Measurements from ENCODE around the gene DENND2C. TPM values are rescaled to one million over a fixed set of nuclear protein-coding genes. Genes with fewer than 3 reads are reported as not detected.
A peak's percentile ranks its signal among the peaks of the same experiment; 100 is the strongest.

DENND2C gene, protein sequence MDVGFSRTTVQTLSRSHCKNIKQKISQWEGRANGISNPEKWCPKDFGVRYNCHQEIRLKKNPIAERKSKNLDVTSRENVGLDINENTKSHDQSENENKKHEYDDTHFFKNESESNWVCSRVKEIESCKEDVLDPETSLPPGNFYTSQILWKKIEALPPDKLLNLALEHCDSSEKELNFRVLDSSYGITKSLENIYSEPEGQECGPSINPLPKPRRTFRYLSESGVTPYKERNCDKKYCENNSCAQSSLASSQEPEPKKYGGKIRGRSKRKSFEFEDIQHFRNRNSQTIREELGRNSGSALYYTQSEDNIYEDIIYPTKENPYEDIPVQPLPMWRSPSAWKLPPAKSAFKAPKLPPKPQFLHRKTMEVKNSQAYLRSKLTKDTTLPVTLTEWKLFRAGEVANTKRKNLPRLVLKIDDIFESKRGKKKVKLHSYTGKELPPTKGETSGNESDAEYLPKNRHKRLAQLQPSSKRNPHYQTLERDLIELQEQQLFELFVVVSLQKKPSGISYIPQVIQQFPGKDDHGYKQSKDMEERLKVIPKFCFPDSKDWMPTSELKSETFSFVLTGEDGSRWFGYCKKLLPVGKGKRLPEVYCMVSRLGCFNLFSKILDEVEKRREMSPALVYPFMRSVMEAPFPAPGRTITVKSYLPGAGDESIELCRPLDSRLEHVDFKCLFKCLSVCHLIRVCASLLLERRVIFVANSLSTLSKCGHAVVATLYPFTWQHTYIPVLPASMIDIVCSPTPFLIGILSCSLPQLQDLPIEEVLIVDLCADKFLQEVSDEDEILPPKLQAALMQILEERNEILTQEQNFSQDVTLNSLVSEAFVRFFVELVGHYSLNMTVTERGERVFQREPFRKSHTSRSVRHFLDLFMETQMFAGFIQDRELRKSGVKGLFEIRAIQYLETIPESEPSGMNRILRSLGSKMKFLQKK
- 3.7 TPM for total RNA-seq
- long read RNA-seq, partial matches to known transcripts: 1 of 3 reads
- long read RNA-seq, other reads (novel, unspliced or antisense): 2 of 3 reads

DNA sequence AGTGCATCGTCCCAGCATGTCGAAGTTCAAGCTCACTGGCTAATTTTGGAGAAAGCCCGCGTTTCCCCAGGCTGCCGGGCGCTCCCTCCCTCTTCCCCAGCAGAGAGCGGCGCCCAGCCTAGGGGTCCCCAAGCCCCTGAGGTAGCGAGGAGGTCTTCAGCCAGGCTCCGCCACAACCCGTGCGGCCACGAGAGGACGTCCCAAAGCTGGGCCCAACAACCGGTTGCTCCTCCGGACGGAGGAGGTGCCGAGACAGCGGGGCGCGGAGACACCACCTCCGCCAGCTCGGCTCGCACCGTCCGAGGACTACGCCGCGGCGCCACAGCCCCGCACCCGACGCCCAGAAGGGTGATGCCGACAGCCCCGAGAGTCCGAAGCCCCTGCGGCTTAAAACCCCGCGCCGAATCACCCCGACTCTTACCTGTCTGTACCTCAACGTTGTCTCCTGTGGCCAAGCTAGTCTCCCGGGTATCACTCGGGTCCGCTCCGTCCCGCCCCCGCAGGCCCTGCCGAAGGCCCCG lies at the start of gene DENND2C:
Gene DENND2C (minus strand): TSS at position 488 of the 521 bp plus-strand sequence. CDS start 44,065 bp downstream, outside the sequence.
- DNase-seq (ENCODE audit: low spot score): no peak
- intact Hi-C loops (cut with DNase I): loop anchor here (2.0 to 10.0 kb wide), 3 partner anchors 47 to 325 kb away; partner anchors contain the start of genes NRAS and TRIM33

DNA sequence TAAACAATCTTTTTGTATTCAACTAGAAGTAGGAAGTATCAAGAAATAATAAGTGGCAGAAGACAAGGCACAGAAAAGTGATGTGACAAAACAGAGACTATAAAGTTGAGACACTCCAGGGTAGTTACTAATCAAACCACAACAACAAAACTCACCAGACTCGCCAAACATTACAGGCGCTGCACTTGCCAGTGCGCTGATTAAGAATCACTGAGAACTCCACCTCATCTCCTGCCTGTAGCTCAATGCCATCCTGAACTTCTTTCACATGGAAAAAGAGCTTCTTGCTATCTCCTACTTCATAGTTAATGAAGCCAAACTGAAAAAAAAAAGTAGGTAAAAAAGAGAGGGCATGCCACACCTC lies 49.6 kb upstream of the DENND2C start:
- intact Hi-C loops (cut with DNase I): no loop called here
- DNase-seq (ENCODE audit: low spot score): no peak

DNA sequence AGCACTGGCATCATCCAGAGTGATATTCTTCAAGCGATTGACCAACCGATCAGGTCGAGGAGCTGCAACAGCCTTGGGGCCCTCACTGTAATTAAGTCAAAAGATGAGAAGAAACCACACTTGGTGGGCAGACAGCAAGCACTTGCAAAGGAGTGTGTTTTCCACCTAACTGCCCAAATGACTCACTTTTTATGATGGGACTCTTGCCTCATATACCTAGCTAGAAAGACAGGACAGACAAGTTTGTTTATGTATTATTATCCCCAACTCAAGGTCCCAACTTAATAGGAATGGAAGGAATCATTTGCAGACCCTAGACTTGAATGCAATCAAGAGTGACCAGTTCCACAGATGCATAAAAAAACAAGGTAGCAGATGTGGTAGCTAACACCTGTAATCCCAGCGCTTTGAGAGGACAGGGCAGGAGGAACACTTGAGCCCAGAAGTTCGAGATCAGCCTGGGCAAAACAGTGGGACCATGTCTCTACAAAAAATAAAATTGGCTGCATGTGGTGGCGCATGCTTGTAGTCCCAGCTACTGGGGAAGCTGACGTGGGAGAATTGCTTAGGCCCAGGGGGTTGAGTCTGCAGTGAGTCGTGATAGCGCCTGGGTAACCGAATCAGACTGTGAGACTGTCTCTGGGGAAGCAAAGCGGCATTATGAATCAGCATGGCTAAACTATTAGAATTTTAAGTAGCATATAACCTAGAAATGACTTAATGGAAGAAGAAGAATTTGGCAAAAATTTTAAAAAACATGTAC lies 49.0 kb upstream of the DENND2C start:
- DNase-seq (ENCODE audit: low spot score): no peak
- intact Hi-C loops (cut with DNase I): no loop called here

DNA sequence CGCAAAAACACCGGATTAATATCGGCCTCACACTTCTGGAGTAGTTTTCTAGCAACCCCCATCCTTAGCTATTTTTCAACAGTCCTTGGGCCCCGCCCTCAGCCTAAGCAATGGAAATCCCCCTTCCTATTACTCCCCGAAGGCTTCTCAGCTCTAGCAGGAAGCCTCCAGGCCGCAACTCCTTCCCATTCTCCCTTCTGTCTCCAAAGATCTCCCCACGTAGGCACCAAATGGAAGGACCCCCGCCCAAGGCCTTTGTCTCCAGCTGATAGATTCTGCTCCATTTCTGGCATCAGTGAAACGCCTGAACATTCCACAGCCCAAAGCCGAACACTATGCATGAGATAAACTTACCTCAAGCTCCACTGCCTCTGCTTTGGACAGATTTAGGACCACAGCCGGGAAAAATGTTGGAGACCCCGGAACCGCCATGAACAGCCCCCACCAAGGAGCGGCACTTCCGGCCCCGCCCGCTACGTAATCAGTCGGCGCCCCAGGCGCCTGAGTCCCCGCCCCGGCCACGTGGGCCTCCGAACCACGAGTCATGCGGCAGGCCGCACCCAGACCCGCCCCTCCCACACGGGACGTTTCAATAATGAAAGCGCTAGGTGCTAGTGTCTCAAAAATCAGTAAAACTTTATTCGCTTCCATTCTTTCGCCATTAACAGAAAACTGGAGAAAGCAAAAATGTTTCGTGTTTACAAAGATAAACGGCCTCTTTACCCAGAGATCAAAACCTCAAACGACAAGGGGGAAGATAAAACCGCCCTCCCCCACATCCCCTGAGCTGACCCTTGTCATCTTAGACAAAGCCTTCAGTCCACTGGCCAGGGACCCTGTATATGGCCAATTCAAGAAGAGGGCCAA lies 46.7 kb upstream of the DENND2C start, which contains the start of gene NRAS:
Gene NRAS (minus strand): TSS at position 468 of the 867 bp plus-strand sequence. CDS start 611 bp downstream, outside the sequence.
- intact Hi-C loops (cut with DNase I): loop anchor here (1.0 to 2.0 kb wide), 4 partner anchors 40 to 135 kb away; partner anchors contain the start of genes BCAS2, CSDE1 and SIKE1
- peak; percentile 97 for DNase-seq (ENCODE audit: low spot score)

DNA sequence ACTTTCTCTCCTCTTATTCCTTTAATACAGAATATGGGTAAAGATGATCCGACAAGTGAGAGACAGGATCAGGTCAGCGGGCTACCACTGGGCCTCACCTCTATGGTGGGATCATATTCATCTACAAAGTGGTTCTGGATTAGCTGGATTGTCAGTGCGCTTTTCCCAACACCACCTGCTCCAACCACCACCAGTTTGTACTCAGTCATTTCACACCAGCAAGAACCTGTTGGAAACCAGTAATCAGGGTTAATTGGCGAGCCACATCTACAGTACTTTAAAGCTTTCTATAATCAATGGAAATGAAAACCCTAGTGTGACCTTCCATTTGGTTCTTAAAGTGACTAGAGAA lies 46.1 kb upstream of the DENND2C start:
- intact Hi-C loops (cut with DNase I): loop anchor here (1.0 to 2.0 kb wide), 4 partner anchors 41 to 135 kb away; partner anchors contain the start of genes BCAS2, CSDE1 and SIKE1

DNA sequence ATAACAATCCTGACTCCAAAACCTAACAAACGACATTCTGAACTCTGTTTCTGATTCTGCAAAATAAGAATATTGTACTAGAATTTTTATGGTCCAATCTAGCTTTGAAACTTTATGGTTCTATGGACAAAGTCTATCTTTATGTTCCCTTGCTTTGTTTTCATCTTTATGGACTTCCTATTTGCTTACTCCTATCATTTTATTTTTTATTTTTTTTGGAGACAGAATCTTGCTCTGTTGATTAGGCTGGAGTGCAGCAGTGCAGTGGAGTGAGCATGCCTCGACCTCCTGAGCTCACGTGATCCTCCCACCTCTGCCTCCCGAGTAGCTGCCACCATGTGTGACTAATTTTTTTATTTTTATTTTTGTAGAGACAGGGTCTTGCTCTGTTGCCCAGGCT lies 43.1 kb upstream of the DENND2C start:
- intact Hi-C loops (cut with DNase I): no loop called here

More for the DNA sequence above, 46.1 kb upstream of the DENND2C start:
- no peak for DNase-seq (ENCODE audit: low spot score)

DNA sequence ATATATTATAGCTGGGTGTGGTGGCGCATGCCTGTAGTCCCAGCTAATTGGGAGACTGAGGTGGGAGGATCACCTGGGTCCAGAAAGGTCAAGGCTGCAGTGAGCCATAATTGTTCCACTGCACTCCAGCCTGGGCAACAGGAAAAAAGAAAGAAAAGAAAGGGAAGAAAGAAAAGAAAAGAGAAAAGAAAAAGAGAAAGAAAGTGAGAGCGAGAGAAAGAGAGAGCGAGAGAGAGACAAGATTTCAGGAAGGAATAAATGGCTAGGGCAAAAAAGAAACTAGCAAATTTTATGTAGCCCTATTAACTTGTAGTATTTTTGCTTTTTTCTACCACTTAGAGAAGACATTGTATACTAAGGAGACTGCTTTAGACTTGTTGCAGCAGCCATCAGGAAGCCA lies 40.5 kb upstream of the DENND2C start:
- no peak for DNase-seq (ENCODE audit: low spot score)
- intact Hi-C loops (cut with DNase I): no loop called here

More for the DNA sequence above, 43.1 kb upstream of the DENND2C start:
- DNase-seq (ENCODE audit: low spot score): no peak

DNA sequence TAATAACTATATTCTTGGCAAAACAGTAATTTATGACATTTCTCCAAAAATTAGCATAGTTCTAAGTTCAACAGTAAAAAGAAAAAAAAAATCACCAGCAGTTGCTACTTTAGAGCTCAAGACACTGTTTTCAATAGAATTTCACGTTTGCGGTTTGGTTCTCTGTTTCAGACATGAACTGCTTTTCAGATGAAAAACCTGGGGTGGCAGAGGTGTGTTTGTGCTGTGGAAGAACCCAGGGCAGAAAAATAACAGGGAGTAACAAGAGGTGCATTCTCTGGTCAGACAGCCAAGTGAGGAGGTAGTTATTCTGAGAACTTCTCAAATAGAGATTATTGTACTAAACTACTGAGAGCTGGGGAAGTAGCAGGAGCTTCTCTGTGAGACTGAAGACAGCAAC lies 37.8 kb upstream of the DENND2C start:
- no peak for DNase-seq (ENCODE audit: low spot score)
- intact Hi-C loops (cut with DNase I): no loop called here

DNA sequence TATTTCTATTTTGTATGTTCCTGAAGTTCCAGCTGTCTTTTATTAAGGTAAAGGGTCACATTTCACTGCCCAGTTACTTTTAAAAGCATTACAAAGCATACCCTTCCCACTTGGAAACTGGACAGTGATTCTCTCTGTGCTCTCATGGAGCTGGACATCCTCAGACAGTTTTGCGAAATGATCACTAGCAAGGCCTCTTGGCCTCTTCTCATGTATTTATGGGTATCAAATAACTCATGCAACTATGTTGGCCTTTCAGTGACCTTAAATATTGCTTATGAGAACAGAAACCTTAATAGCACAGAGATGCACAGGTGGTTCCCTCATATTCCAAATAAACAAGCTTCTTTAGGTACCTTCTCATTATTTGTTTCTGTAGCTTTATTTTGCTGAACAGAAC lies 33.4 kb upstream of the DENND2C start:
- DNase-seq (ENCODE audit: low spot score): no peak
- intact Hi-C loops (cut with DNase I): no loop called here

DNA sequence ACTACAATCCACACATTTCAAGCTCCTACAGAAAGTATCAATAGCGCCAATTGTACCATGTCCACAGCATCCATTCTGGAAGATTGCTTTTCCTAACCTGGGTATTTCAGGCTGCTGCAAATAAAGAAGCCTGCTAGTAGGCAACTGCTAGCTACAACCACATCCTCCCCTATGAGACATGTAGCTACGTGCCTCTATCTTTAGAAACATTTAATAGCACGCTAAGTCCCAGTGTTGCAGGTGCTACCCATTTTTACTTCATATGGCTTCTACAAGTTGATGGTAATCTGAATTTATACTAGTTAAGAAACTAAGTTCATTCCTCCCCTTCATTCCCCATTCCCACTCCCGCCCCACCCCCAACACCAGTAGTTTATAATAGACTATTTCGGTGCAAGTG lies 32.9 kb upstream of the DENND2C start:
- intact Hi-C loops (cut with DNase I): no loop called here
- no peak for DNase-seq (ENCODE audit: low spot score)

DNA sequence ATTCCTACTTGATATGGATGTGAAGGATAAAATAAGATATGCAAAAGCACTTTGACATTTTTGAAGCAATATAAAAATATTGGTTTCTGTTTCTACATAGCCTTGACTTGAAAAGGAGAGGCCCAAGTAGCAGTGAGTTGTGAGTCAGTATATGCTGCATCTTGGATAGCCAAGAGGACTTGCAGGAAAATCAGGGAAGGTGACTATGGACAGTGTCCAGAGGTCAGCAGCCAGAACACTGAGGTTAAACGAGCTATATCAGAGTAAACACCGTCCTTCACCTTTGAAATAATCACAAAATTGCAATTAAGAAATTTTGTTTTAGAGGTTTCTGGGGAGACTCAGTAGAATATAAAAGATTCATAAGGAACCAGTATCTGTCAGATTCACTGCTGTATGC lies 32.1 kb upstream of the DENND2C start:
- DNase-seq (ENCODE audit: low spot score): no peak
- intact Hi-C loops (cut with DNase I): no loop called here

DNA sequence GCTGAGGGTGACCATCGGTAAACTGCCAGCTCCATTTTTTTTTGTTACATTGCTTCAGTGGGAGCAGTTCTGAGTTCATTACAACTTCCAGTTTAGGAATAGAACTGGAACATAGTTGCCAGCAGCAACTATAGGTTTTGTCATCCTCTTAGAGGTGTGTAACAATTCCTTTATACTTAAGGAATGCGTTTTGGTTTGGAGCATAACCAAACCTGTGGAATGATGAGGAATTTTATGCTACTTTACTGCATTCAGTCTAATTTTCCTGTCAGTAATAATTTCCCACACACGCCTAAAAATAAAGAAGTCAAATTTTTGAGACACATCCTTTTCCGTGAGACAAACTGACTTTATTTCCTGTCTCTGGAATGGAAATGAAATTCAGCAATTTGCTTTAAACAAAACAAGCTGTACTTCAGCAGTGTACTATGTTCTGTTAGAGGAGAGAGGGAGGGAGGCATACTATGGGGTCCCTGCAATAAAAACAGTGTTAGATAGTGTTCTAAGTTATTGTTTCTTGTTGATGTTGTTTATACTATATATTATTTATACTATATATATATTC lies 30.3 kb upstream of the DENND2C start:
- intact Hi-C loops (cut with DNase I): no loop called here
- no peak for DNase-seq (ENCODE audit: low spot score)

DNA sequence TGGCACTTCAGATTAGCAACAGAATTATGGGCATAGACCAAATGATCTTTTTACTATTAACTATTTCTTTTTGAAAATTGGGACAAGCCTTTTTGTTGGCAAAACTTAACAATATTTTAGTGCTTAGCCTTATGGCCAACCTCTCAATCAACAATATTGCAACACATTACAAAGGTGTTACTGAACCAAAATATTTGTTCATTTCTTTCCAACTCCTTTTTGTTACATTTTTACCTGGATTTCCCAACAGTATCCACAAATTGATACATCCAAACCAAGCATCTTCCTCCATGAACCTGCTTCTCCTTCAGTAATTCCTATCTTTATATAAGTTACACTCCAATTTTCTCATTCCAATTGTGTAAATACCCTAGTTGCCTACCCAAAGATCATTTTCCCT lies 27.0 kb upstream of the DENND2C start:
- DNase-seq (ENCODE audit: low spot score): no peak
- intact Hi-C loops (cut with DNase I): no loop called here

DNA sequence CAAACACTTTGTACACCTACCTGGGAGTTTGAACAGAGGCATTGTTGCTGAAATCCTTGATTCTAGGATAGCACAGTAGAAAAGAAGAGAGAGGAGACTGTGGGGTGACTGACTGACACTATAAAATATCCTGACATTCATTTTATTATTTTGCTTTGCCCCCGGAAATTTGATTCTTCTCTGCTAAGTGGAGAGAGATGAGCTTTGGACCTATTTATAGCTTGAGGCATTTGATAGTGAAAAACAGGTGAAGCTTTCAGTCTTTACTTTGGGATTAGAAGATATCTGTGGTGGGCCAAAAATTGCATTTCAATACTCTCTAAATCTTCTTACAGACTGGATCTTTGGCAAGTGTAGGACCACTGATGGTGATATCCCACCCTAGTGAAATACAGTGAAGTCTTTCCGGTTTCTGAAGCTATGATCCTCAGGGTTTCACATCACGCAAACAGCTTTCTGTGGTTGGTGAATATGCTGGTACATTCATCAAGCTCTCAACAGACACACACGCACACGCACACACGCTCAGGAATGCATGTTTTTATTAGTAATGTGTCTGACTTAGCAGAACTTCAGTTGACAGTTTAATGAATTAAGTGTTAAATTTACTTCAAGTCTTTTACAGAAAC lies 25.7 kb upstream of the DENND2C start, which contains the start of gene AMPD1:
Gene AMPD1 (minus strand): TSS at position 117 of the 629 bp plus-strand sequence. CDS start 75 bp downstream, at position 42.
- intact Hi-C loops (cut with DNase I): no loop called here
- DNase-seq (ENCODE audit: low spot score): no peak

DNA sequence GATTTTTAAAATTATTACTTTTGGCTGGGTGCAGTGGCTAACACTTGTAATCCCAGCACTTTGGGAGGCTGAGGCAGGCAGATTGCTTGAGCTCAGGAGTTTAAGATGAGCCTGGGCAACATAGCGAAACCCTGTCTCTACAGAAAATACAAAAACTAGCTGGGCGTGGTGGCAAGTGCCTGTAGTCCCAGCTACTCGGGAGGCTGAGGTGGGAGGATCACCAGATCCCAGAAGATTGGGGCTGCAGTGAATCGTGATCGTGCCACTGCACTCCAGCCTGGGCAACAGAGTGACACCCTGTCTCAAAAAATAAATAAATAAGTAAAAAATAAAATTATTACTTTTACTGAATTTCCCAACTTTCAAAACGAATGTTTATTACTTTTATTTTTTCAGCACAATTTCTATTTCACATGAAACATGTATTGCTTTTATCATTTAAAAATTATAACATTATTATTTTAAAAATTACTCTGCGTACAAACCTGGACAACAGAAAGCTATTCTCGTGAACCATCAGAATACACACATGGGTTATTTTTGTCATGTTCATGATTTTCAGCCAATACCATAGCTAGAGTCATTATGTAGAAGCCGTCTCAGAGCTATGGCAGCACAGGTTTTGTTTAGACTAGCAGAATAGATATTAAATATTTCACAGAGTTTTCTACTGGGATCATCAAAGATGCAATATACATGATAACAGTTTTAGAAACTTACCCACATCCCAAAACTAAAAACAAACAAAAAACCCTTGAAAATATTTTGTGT lies 24.9 kb upstream of the DENND2C start:
- intact Hi-C loops (cut with DNase I): no loop called here
- no peak for DNase-seq (ENCODE audit: low spot score)

DNA sequence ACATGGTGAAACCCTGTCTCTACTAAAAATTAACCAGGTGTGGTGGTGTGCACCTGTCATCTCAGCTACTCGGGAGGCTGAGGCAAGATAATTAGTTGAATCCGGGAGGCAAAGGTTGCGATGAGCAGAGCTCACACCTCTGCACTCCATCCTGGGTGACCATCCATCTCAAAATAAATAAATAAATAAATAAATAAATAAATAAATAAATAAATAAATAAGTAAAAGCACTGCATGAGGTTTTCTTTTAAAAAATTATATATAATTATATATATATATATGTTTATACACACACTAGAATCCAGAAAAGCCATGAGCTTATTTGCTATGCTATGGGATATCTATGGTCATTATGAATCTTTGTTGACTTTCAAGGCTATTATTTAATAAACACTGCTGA lies 23.1 kb upstream of the DENND2C start:
- DNase-seq (ENCODE audit: low spot score): no peak
- intact Hi-C loops (cut with DNase I): no loop called here

DNA sequence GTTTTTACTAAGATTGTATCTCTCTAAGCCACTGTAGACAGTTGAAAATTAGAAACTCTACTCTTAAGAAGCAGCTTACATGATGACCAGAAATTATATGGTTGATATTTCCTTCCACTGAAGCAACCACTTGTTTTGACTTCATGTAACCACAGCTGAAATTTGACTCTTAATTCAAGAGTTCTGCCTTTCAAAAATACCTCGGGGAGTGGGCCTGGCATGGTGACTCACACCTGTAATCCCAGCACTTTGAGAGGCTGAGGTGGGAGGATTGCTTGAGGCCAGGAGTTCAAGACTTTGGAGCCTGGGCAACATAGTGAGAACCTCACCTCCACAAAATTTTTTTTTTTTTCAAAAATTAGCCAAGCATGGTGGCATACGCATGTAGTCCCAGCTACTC lies 21.2 kb upstream of the DENND2C start:
- intact Hi-C loops (cut with DNase I): no loop called here
- DNase-seq (ENCODE audit: low spot score): no peak
